ENCODE data around the gene WNK1.
"Not testable (repeated sequence)": the region's sequence is repeated elsewhere in the genome, so short reads cannot be mapped to it uniquely, and the experiment has no call there.

WNK1 gene

GRCh38 chr12:749751-750270 is 2.6 kb upstream of the WNK1 start:
- DNase-seq (ENCODE audit: low spot score) = no peak

GRCh38 chr12:750366-751191 is 1.8 kb upstream of the WNK1 start:
- DNase-seq (ENCODE audit: low spot score) = no peak

- peak; percentile 89 for DNase-seq (ENCODE audit: low spot score)
Measured at GRCh38 chr12:751192-751998, 984 bp upstream of the WNK1 start.

- peak; percentile 23 for DNase-seq (ENCODE audit: low spot score)
Measured at GRCh38 chr12:752695-753610, 574 bp downstream of the WNK1 start.

- peak; percentile 29 for DNase-seq (ENCODE audit: low spot score)
Measured at GRCh38 chr12:753611-754472, 1.5 kb downstream of the WNK1 start.

GRCh38 chr12:754473-754820 is 2.1 kb downstream of the WNK1 start:
- no peak for DNase-seq (ENCODE audit: low spot score)

- DNase-seq (ENCODE audit: low spot score) = peak; percentile 52
Measured at GRCh38 chr12:754851-755562, 2.6 kb downstream of the WNK1 start.

GRCh38 chr12:759628-760027 is 7.2 kb downstream of the WNK1 start:
- DNase-seq (ENCODE audit: low spot score) = no peak

- DNase-seq (ENCODE audit: low spot score) = no peak
Measured at GRCh38 chr12:761256-761655, 8.9 kb downstream of the WNK1 start.

GRCh38 chr12:765840-766239 is 13.5 kb downstream of the WNK1 start:
- DNase-seq (ENCODE audit: low spot score) = no peak

GRCh38 chr12:768434-768833 is 16.1 kb downstream of the WNK1 start:
- no peak for DNase-seq (ENCODE audit: low spot score)

GRCh38 chr12:770479-770878 is 18.1 kb downstream of the WNK1 start:
- no peak for DNase-seq (ENCODE audit: low spot score)

- DNase-seq (ENCODE audit: low spot score) = no peak
Measured at GRCh38 chr12:772056-772697, 19.8 kb downstream of the WNK1 start.

GRCh38 chr12:774051-774614 is 21.8 kb downstream of the WNK1 start:
- no peak for DNase-seq (ENCODE audit: low spot score)

GRCh38 chr12:775973-776771 is 23.8 kb downstream of the WNK1 start:
- DNase-seq (ENCODE audit: low spot score) = not testable (repeated sequence)

GRCh38 chr12:776772-777373 is 24.5 kb downstream of the WNK1 start:
- not testable (repeated sequence) for DNase-seq (ENCODE audit: low spot score)

- DNase-seq (ENCODE audit: low spot score) = no peak
Measured at GRCh38 chr12:777550-778047, 25.2 kb downstream of the WNK1 start.

GRCh38 chr12:778615-779014 is 26.2 kb downstream of the WNK1 start:
- DNase-seq (ENCODE audit: low spot score) = no peak

Measured in CD4-positive, alpha-beta T cell treated with Interleukin-6 at 100 ng/mL for 8 hours (primary cell).